Fibroblast of pulmonary artery (primary cell): ENCODE results near the gene PAX8.

Experiments used
- DNase-seq: peaks from one replicate; pipeline ENCODE4 v3.0.0-alpha.2; 2010; ENCODE audit warnings: low read depth
- H3K4me3 ChIP-seq: replicated peaks from 2 replicates; pipeline ENCODE4 v1.5.1; 2011; ENCODE audit warnings: low read depth, mild to moderate bottlenecking, control low read depth, low read length, moderate library complexity
- CTCF ChIP-seq: IDR thresholded peaks from 2 replicates; pipeline ENCODE4 v1.5.1; 2011; ENCODE audit warnings: mild to moderate bottlenecking, control low read depth, low read length, inconsistent platforms; ENCODE audit errors: missing control alignments

The PAX8 gene

GRCh38 chr2:113283704-113284284, 5.1 kb upstream of the PAX8 start:
- peak; percentile 81 for DNase-seq
- TF ChIP-seq CTCF = no peak

GRCh38 chr2:113282747-113283533, 4.2 kb upstream of the PAX8 start:
- no peak for DNase-seq
- no peak overlapping the region for H3K4me3 ChIP-seq
- TF ChIP-seq CTCF = peak; percentile 4

More at GRCh38 chr2:113283704-113284284, 5.1 kb upstream of the PAX8 start:
- H3K4me3 ChIP-seq = no peak overlapping the region

DNA sequence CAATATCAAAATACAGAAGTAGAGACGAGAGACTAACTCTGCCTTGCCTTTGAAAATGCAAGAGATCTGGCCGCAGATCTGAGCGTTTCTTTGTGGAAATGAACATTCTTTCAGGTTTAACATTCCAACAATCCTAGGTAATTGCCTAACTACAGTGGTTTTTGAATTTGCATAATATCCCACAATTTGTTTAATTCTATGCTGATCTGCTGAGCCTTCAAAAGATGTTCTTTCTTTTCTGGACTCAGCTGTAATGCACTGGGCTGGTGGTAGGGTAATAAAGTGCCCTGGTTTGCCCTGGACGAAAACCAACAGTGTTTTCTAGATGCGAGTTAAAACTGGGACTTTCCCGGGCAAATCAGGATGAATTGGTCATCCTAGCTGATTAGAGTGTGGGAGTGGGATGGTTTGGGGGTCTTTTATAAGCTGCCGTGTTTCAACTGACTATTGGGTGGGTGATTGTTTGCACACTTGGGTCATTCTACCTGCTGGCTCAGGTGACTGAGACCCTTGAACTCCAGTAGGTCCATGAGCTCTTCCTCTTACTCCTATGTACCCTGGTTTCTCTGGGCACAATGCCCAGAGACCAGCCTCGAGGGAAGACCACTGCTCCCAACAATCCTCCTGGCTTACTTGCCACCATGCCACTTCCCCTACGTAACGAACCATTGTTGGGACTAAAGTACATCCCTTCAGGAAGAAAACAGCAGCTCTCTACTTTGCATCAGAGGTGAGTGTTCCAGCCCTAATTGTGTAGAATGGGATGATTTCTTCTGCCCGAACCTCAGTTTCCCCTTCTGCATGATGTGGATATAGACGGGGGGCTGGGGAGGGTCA, 3.4 kb upstream of the PAX8 start:
- DNase-seq = peak; percentile 6
- no peak for TF ChIP-seq CTCF
- no peak overlapping the region for H3K4me3 ChIP-seq

- DNase-seq = no peak
- no peak for TF ChIP-seq CTCF
- no peak overlapping the region for H3K4me3 ChIP-seq
Observed at GRCh38 chr2:113278073-113278741, 514 bp downstream of the PAX8 start.

DNA sequence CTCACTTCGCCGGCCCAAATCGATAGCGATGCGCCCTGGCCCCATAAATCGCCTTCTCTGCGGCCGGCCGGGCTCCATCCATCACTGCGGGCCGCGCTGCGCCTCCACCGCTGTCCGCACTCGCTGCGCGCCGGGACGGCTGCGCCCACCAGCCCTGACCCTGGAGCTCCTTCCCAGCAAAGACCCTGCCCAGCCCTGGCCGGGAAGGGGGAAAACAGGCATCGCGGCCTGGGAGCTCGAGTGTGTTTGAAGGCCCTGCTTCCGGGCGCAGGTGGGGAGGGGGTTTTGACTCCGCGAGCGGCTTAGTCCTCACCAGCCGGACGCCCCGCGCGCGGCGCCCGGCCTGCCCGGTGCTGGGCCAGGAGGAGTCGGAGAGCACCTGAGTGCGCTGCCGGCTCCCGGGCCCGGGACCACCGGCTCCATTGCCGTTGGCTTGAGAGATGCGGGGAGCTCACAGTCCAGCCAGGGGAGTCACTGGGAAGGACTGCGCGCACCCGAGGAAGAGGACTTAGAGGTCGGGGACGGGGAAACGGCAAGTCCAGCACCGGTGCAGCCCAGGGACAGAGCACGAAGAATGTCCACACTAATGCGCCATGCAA, 1.1 kb downstream of the PAX8 start:
- H3K4me3 ChIP-seq = no peak overlapping the region
- no peak for TF ChIP-seq CTCF
- DNase-seq = no peak

- H3K4me3 ChIP-seq = no peak overlapping the region
- no peak for TF ChIP-seq CTCF
- DNase-seq = no peak
Observed at GRCh38 chr2:113276761-113277425, 1.8 kb downstream of the PAX8 start.
